K562 (cell line): ENCODE data around the gene NT5DC1. TPM values are rescaled to one million over a fixed set of nuclear protein-coding genes. Genes with fewer than 3 reads are reported as not detected.

Source experiments
- ATAC-seq: fragments of 200-7000 bp; cut with Tn5 transposase; 3 replicates; pipeline ENCODE4 v1.9.1; 2020; ENCODE audit warnings: moderate library complexity
- BruUV-seq: library from RNA; stranded (reverse); fragments of 400-500 nt; replicated peaks from 2 replicates; lab custom pipeline; 2021; lab: Mats Ljungman, UMichigan
- CTCF ChIA-PET: fragments of 300-600 bp; formaldehyde crosslinking; extraction: SDS; loops from one replicate; lab custom pipeline; 2021; ENCODE audit warnings: low intra/inter-chr PET ratio; lab: Yijun Ruan, JAX
- POLR2A ChIA-PET: fragments of 300-600, 350-650 bp; sonication (Branson Sonifier 250); formaldehyde crosslinking; extraction: SDS; loops from one replicate; lab custom pipeline; 2021; ENCODE audit warnings: antibody characterized with exemption, inconsistent platforms; lab: Yijun Ruan, JAX
- DNase-seq, 4 experiments: peaks; one replicate each; pipeline versions ENCODE4 v3.0.0 to v3.0.0-alpha.2; 2011 to 2018; ENCODE audit warnings: low spot score in 3 of 4, mixed read lengths in 3 of 4; ENCODE audit errors: extremely low read depth in 1 of 4
- FAIRE-seq: peaks from 2 replicates; lab custom pipeline; 2011; peaks lifted over from hg19 to GRCh38; lab: Jason Lieb, UNC
- H2AFZ ChIP-seq: 2 replicates; pipeline ENCODE4 v1.6.0; 2011; ENCODE audit warnings: low read depth, low read length, control low read depth, inconsistent platforms
- H3K27ac ChIP-seq: fragments of 200-600 bp; 3 replicates; pipeline ENCODE4 v1.8.0; 2011; ENCODE audit warnings: low read depth, mild to moderate bottlenecking, control low read depth, inconsistent platforms, low read length, moderate library complexity, mixed read lengths; ENCODE audit errors: extremely low read depth
- H3K27me3 ChIP-seq, 2 experiments: fragments of 300-600 bp in 1 of 2; 2 replicates in 1 of 2; 3 replicates in 1 of 2; pipeline versions ENCODE4 v1.6.0 to v1.8.0; 2011; ENCODE audit warnings: inconsistent platforms in 2 of 2, low read length in 2 of 2, mild to moderate bottlenecking in 1 of 2, mixed read lengths in 1 of 2, moderate library complexity in 1 of 2; ENCODE audit not compliant: control insufficient read depth in 2 of 2, insufficient read depth in 2 of 2
- H3K36me3 ChIP-seq: fragments of 300-600 bp; 3 replicates; pipeline ENCODE4 v1.8.0; 2011; ENCODE audit warnings: mild to moderate bottlenecking, low read length, inconsistent platforms; ENCODE audit not compliant: control insufficient read depth, insufficient read depth
- H3K4me1 ChIP-seq, 2 experiments: fragments of 200-600 bp in 1 of 2; replicated peaks in 1 of 2; 2 replicates in 1 of 2; 3 replicates in 1 of 2; pipeline versions ENCODE4 v1.5.1 to v1.8.0; 2011; ENCODE audit warnings: inconsistent platforms in 2 of 2, low read length in 2 of 2, mild to moderate bottlenecking in 1 of 2, mixed read lengths in 1 of 2, moderate library complexity in 1 of 2; ENCODE audit not compliant: control insufficient read depth in 2 of 2, insufficient read depth in 2 of 2
- H3K4me2 ChIP-seq: 2 replicates; pipeline ENCODE4 v1.6.1; 2011; ENCODE audit warnings: low read length, control low read depth, inconsistent platforms, mixed read lengths; ENCODE audit not compliant: insufficient read depth
- H3K4me3 ChIP-seq: fragments of 200-600 bp; sonication (generic), shearing (Covaris generic); 2 replicates; pipeline ENCODE4 v1.5.1; 2016; ENCODE audit warnings: control low read depth, inconsistent platforms
- H3K79me2 ChIP-seq: fragments of 200-600 bp; 3 replicates; pipeline ENCODE4 v1.8.0; 2011; ENCODE audit warnings: low read length, inconsistent platforms; ENCODE audit not compliant: control insufficient read depth, insufficient read depth
- H3K9ac ChIP-seq, 2 experiments: 2 replicates each; pipeline versions ENCODE4 v1.6.0 to v1.6.1; 2011; ENCODE audit warnings: low read depth in 2 of 2, low read length in 2 of 2, control low read depth in 1 of 2, inconsistent platforms in 1 of 2, mild to moderate bottlenecking in 1 of 2, mixed read lengths in 1 of 2; ENCODE audit not compliant: insufficient read depth in 1 of 2
- H3K9me1 ChIP-seq: one replicate; pipeline ENCODE4 v1.6.0; 2011; ENCODE audit warnings: inconsistent platforms, mild to moderate bottlenecking, low read length, moderate library complexity; ENCODE audit not compliant: control insufficient read depth, insufficient read depth
- H3K9me3 ChIP-seq: replicated peaks from 2 replicates; pipeline ENCODE4 v1.5.1; 2011; ENCODE audit warnings: low read depth, low read length, inconsistent platforms; ENCODE audit not compliant: control insufficient read depth, insufficient read depth
- H4K20me1 ChIP-seq: replicated peaks from 2 replicates; pipeline ENCODE4 v1.6.1; 2011; ENCODE audit warnings: low read length, inconsistent platforms, mixed read lengths; ENCODE audit not compliant: control insufficient read depth, insufficient read depth
- CEBPB ChIP-seq: fragments of 450-650 bp; IDR thresholded peaks from 2 replicates; pipeline ENCODE4 v1.6.1; 2016; ENCODE audit warnings: missing genetic modification characterization, missing compliant biosample characterization
- CEBPG ChIP-seq, 3 experiments: fragments of 200-800 bp in 1 of 3; sonication (Bioruptor generic) in 1 of 3; sonication (generic) in 1 of 3; formaldehyde crosslinking in 1 of 3; IDR thresholded peaks in 2 of 3; conservative IDR thresholded peaks in 1 of 3; 2 replicates each; pipeline versions ENCODE4 v1.6.1 to v1.8.0; 2016 to 2022; ENCODE audit warnings: missing compliant biosample characterization in 2 of 3, missing genetic modification characterization in 2 of 3, mild to moderate bottlenecking in 1 of 3, missing genetic modification reagents in 1 of 3
- CLOCK ChIP-seq: fragments of 250-450 bp; sonication (Bioruptor Pico); IDR thresholded peaks from 2 replicates; pipeline ENCODE4 v1.4.0; 2020; ENCODE audit warnings: mild to moderate bottlenecking, moderate library complexity, borderline replicate concordance
- E2F3 ChIP-seq: fragments of 250-450 bp; sonication (Bioruptor Pico); IDR thresholded peaks from 2 replicates; pipeline ENCODE4 v1.4.0; 2020; ENCODE audit warnings: mild to moderate bottlenecking
- GTF2A2 ChIP-seq: IDR thresholded peaks from 2 replicates; pipeline ENCODE4 v1.6.1; 2016; ENCODE audit warnings: mild to moderate bottlenecking, missing genetic modification characterization, missing compliant biosample characterization
- HEY1 ChIP-seq: fragments of 250-450 bp; sonication (Bioruptor Pico); IDR thresholded peaks from 2 replicates; pipeline ENCODE4 v1.5.0; 2020; ENCODE audit warnings: mild to moderate bottlenecking, moderate library complexity, borderline replicate concordance
- HOMEZ ChIP-seq: fragments of 250-450 bp; sonication (Bioruptor Pico); IDR thresholded peaks from 2 replicates; pipeline ENCODE4 v1.4.0; 2020; ENCODE audit warnings: mild to moderate bottlenecking, moderate library complexity
- MCM3 ChIP-seq: fragments of 450-650 bp; IDR thresholded peaks from 2 replicates; pipeline ENCODE4 v1.6.1; 2016
- MTA1 ChIP-seq: fragments of 450-650 bp; IDR thresholded peaks from 2 replicates; pipeline ENCODE4 v1.6.1; 2017; ENCODE audit warnings: borderline replicate concordance
- RB1 ChIP-seq: fragments of 450-650 bp; IDR thresholded peaks from 2 replicates; pipeline ENCODE4 v1.6.1; 2017; ENCODE audit warnings: low read depth, mild to moderate bottlenecking
- SREBF1 ChIP-seq: fragments of 150-350 bp; IDR thresholded peaks from 2 replicates; pipeline ENCODE4 v1.6.1; 2014; ENCODE audit warnings: antibody characterized with exemption, low read depth, low read length, borderline replicate concordance
- ZKSCAN3 ChIP-seq: fragments of 250-450 bp; sonication (Bioruptor Pico); IDR thresholded peaks from 2 replicates; pipeline ENCODE4 v1.4.0; 2020
- ZNF134 ChIP-seq: fragments of 250-450 bp; sonication (Bioruptor Pico); conservative IDR thresholded peaks from 2 replicates; pipeline ENCODE4 v1.4.0; 2020
- ZNF589 ChIP-seq: fragments of 200-800 bp; sonication (Bioruptor generic); IDR thresholded peaks from 2 replicates; pipeline ENCODE4 v1.6.1; 2016; ENCODE audit warnings: low read depth, missing genetic modification characterization, missing compliant biosample characterization
- WGBS: fragments of 100-300 bp; shearing (Covaris generic); methylation state at CpG from one replicate; pipeline ENCODE4 v1.1.6; 2016; ENCODE audit warnings: low coverage, mixed read lengths; ENCODE audit not compliant: insufficient coverage; ENCODE audit errors: missing lambda C conversion rate; 5-methylcytosine and 5-hydroxymethylcytosine counted together
- in situ Hi-C: fragments of 300-500 bp; cut with MboI; formaldehyde crosslinking; loops from 4 replicates; pipeline ENCODE4 v1.15.0; 2018; ENCODE audit warnings: inconsistent platforms, mixed read lengths
- intact Hi-C: fragments of 100-400 bp; cut with micrococcal nuclease; formaldehyde crosslinking; loops from 2 replicates; pipeline ENCODE4 v1.14.2; 2022
- polyA plus RNA-seq, 8 experiments: library from polyadenylated mRNA; depleted of rRNA in 4 of 8; stranded (reverse) in 5 of 8; unstranded in 3 of 8; fragments of >200 nt; fragmentation: Nextera tagmentation in 2 of 8; fragmentation: Illumina TruSeq in 1 of 8; extraction: Ambion mirVana in 2 of 8; extraction: Trizol in 1 of 8; gene quantifications; 2 replicates each; pipeline versions ENCODE4 v1.2.1 to v1.2.3, GENCODE V29; 2011 to 2014; ENCODE audit warnings: inconsistent platforms in 1 of 8, missing spikeins in 1 of 8
- total RNA-seq, 7 experiments: library from RNA; depleted of rRNA in 6 of 7; stranded (reverse); fragments of >200 nt in 6 of 7; fragmentation: Illumina TruSeq in 2 of 7; extraction: Trizol in 2 of 7; gene quantifications; 2 replicates each; pipeline versions ENCODE4 v1.2.1 to v1.2.3, GENCODE V29; 2011 to 2021; ENCODE audit warnings: low replicate concordance in 1 of 7

NT5DC1 gene
- total and polyA plus RNA-seq, 9 of the 15 experiments (the other 6 are each of a cell fraction or from before 2014, with no cell fraction given), result 4.9 to 28.5 (median 16.3) TPM

- CTCF ChIA-PET, result no interaction called here
- no peak for FAIRE-seq
Observed at GRCh38 chr6:116206231-116206903, 105.7 kb downstream of the NT5DC1 start.

More at GRCh38 chr6:116206231-116206903, 105.7 kb downstream of the NT5DC1 start:
- no peaks in the 10 kb centered on the region for H3K27me3 ChIP-seq
- ATAC-seq (no peak), DNase-seq (no peak)
- in situ Hi-C loops (no loop called here), intact Hi-C loops (no loop called here)
- TF ChIP-seq CEBPB (tag), result peak; percentile 58
- no peak for TF ChIP-seq ZNF134 (CRISPR knock-in tag)
- TF ChIP-seq MCM3, result no peak
- TF ChIP-seq CEBPG (CRISPR knock-in tag; IDR thresholded peaks at IDR 0.05), result no peak
- 0 out of 4 replicates have a peak, but pooled peaks of 1 of the 2 experiments have one; percentile 15 for TF ChIP-seq CEBPG (tag; conservative IDR thresholded peaks at IDR 0.05 in 1 of 2, IDR thresholded peaks at IDR 0.05 in 1 of 2)
- no peak for TF ChIP-seq RB1
- no peak for TF ChIP-seq GTF2A2 (tag)
- TF ChIP-seq HEY1 (CRISPR knock-in tag), result no peak
- no peak for TF ChIP-seq E2F3 (CRISPR knock-in tag)
- TF ChIP-seq ZKSCAN3 (CRISPR knock-in tag), result no peak
- TF ChIP-seq MTA1, result no peak
- TF ChIP-seq SREBF1, result no peak
- TF ChIP-seq ZNF589 (CRISPR knock-in tag), result no peak
- no peak for TF ChIP-seq CLOCK (CRISPR knock-in tag)
- TF ChIP-seq HOMEZ (CRISPR knock-in tag), result no peak
- H3K27ac ChIP-seq, result no peak overlapping the region
- no peak overlapping the region for H3K4me3 ChIP-seq
- no peak overlapping the region for H3K9ac ChIP-seq
- no peaks in the 10 kb centered on the region for H3K4me1 ChIP-seq
- no peak overlapping the region for H2AFZ ChIP-seq
- BruUV-seq, result no TSS peak
- H3K9me1 ChIP-seq, result no peaks in the 10 kb centered on the region
- WGBS, result 67% methylated on average over 1 of the region's 1 CpG
- no peaks in the 10 kb centered on the region for H3K79me2 ChIP-seq
- H4K20me1 ChIP-seq, result no peaks in the 10 kb centered on the region
- POLR2A ChIA-PET, result interaction anchor here (0.7 kb wide), 1 partner anchor 26 kb away, joined by 3 read pairs; no protein-coding TSS in a partner anchor
- H3K4me2 ChIP-seq, result no peak overlapping the region
- H3K36me3 ChIP-seq, result no peaks in the 10 kb centered on the region
- H3K9me3 ChIP-seq, result no peaks in the 10 kb centered on the region
